ENCODE results near the gene RPL39L. TPM values are rescaled to one million over a fixed set of nuclear protein-coding genes. Genes with fewer than 3 reads are reported as not detected.

RPL39L gene
- total and polyA plus RNA-seq, 2 of the 13 experiments (the other 11 are each of a cell fraction or from before 2014, with no cell fraction given), result not detected

- TF ChIP-seq, protein P1, sequence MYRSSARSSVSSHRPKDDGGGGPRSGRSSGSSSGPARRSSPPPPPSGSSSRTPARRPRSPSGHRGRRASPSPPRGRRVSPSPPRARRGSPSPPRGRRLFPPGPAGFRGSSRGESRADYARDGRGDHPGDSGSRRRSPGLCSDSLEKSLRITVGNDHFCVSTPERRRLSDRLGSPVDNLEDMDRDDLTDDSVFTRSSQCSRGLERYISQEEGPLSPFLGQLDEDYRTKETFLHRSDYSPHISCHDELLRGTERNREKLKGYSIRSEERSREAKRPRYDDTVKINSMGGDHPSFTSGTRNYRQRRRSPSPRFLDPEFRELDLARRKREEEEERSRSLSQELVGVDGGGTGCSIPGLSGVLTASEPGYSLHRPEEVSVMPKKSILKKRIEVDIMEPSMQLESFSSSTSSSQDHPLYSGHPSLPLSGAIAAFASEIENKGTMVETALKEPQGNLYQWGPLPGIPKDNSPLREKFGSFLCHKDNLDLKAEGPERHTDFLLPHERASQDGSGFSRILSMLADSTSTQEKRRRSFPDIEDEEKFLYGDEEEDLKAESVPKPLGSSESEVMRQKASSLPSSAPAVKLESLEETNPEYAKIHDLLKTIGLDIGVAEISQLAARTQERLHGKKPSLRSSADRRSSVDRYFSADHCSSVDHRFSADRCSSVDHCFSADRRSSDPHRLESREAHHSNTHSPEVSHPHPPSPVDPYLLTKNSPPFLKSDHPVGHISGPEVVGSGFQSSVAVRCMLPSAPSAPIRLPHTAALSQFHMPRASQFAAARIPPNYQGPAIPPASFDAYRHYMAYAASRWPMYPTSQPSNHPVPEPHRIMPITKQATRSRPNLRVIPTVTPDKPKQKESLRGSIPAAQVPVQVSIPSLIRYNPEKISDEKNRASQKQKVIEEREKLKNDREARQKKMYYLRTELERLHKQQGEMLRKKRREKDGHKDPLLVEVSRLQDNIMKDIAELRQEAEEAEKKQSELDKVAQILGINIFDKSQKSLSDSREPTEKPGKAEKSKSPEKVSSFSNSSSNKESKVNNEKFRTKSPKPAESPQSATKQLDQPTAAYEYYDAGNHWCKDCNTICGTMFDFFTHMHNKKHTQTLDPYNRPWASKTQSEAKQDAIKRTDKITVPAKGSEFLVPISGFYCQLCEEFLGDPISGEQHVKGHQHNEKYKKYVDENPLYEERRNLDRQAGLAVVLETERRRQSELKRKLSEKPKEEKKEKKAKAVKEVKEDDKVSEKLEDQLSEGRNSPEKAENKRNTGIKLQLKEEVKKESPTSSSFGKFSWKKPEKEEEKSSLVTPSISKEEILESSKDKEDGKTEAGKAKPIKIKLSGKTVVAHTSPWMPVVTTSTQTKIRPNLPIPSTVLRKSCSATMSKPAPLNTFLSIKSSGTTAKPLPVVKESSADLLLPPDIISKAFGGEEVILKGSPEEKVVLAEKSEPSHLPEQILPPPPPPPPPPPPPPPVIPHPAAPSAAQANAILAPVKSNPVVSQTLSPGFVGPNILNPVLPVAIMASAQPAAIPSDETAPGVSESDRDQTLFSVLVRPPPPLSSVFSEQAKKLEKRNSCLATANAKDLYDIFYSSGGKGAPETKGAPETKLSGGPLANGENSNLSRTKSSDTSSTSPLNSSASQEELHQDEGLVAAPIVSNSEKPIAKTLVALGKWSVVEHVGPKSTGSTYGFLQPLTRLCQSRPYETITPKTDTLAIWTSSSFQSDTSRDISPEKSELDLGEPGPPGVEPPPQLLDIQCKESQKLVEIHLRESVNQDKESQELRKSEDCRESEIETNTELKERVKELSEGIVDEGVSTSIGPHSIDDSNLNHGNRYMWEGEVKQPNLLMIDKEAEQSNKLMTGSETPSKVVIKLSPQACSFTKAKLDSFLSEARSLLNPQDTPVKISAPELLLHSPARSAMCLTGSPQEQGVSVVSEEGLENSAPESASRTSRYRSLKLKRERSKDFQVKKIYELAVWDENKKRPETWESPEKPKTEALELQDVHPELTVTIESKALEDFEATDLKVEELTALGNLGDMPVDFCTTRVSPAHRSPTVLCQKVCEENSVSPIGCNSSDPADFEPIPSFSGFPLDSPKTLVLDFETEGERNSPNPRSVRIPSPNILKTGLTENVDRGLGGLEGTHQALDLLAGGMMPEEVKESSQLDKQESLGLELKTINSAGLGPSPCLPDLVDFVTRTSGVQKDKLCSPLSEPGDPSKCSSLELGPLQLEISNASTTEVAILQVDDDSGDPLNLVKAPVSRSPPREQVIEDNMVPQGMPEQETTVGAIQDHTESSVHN (CRISPR knock-in tag; IDR thresholded peaks at IDR 0.05), result no peak
- no peak for TF ChIP-seq ZNF574 (CRISPR knock-in tag; IDR thresholded peaks at IDR 0.05)
- TF ChIP-seq SALL1 (CRISPR knock-in tag; IDR thresholded peaks at IDR 0.05), result no peak
- no peak for TF ChIP-seq ARNTL (CRISPR knock-in tag; IDR thresholded peaks at IDR 0.05)
- no peak for TF ChIP-seq ZNF747 (CRISPR knock-in tag; IDR thresholded peaks at IDR 0.05; ENCODE audit: borderline replicate concordance)
- TF ChIP-seq, protein P2, sequence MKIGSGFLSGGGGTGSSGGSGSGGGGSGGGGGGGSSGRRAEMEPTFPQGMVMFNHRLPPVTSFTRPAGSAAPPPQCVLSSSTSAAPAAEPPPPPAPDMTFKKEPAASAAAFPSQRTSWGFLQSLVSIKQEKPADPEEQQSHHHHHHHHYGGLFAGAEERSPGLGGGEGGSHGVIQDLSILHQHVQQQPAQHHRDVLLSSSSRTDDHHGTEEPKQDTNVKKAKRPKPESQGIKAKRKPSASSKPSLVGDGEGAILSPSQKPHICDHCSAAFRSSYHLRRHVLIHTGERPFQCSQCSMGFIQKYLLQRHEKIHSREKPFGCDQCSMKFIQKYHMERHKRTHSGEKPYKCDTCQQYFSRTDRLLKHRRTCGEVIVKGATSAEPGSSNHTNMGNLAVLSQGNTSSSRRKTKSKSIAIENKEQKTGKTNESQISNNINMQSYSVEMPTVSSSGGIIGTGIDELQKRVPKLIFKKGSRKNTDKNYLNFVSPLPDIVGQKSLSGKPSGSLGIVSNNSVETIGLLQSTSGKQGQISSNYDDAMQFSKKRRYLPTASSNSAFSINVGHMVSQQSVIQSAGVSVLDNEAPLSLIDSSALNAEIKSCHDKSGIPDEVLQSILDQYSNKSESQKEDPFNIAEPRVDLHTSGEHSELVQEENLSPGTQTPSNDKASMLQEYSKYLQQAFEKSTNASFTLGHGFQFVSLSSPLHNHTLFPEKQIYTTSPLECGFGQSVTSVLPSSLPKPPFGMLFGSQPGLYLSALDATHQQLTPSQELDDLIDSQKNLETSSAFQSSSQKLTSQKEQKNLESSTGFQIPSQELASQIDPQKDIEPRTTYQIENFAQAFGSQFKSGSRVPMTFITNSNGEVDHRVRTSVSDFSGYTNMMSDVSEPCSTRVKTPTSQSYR (CRISPR knock-in tag; IDR thresholded peaks at IDR 0.05; ENCODE audit: borderline replicate concordance), result peak; percentile 34; the same call in 1 of the 2 replicates
- no peak for TF ChIP-seq MAFG (CRISPR knock-in tag; IDR thresholded peaks at IDR 0.05)
- TF ChIP-seq TAF15 (IDR thresholded peaks at IDR 0.05; ENCODE audit: low read depth, low read length, poor library complexity, severe bottlenecking), result no peak
Measured at GRCh38 chr3:187101184-187102072, 37.9 kb downstream of the RPL39L start (continued).

Measured in HepG2 (cell line).